ENCODE results near the gene EEF1A1.
"Not testable (repeated sequence)": the region's sequence is repeated elsewhere in the genome, so short reads cannot be mapped to it uniquely, and the experiment has no call there.

Gene EEF1A1

DNA sequence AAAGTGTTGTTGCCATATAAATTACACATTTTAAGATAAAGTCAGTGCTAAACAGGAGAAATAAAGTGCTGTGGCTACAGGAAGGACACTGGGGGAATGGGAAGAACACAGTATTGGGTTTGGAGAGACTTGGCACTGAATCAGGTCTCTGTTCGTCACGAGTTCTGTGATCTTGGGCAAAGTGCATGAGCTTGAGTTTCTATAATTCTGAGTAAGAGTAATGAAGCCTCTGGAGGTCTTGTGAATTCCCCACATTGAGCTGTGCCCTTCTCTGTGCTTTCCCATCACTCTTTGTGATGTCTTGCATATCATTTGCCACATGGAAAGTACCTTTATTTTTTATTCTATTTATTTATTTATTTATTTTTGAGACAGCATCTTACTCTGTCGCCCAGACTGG, 16.8 kb upstream of the EEF1A1 start:
- DNase-seq: no peak

DNA sequence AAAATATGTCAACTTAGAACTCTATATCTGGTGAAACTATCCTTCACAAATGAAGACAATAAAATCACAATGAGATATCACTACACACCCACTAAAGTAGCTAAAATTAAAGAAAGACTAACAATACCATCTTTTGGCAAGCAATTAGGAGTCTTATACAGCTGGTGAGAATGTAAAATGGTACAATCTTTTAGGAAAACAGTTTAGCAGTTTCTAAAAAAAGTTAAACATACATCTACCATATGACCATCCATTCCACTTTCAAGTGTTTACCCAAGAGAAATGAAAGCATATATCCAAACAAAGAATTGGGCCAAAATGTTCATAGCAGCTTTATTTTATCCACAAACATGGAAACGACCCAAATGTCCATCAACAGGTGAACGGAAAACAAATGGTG, 13.8 kb upstream of the EEF1A1 start:
- no peak for DNase-seq

DNA sequence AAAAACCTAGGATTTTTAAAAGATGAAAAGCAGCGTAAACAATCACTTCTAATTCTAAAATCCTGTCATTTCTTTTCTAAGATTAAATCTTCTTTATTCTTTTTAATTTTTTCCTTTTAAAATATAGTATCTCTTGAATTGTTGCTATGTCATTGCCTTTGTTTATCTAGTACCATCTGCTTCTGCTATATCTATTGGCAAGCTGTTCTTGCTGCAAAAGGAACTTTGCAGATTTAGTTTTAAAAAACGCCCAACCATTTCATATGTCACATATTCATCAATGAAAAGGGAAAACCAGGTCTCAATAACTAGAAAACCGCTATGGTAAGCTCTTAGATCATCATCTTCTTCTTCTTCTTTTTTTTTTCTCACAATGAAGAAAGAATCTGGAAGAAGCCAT, 11.5 kb upstream of the EEF1A1 start:
- DNase-seq: no peak

DNA sequence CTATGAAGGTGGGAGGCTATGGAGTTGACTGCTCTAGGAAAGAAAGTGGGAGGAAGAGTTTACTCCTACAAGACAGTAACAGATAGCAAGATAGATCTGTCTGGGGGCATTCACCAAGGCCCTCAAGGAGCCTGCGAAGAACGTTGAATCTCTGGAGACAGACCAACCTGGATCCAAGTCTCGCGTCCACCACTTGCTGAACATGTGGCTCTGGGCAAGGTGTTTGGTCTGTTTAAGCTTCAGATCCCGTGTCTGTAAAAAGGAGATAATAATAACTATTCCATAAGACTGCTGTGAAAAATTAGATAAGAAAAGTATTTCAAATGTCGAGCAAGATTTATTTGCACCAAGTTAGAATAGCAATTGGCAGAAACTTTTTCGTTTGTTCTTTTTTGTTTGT, 8.1 kb upstream of the EEF1A1 start:
- no peak for DNase-seq

DNA sequence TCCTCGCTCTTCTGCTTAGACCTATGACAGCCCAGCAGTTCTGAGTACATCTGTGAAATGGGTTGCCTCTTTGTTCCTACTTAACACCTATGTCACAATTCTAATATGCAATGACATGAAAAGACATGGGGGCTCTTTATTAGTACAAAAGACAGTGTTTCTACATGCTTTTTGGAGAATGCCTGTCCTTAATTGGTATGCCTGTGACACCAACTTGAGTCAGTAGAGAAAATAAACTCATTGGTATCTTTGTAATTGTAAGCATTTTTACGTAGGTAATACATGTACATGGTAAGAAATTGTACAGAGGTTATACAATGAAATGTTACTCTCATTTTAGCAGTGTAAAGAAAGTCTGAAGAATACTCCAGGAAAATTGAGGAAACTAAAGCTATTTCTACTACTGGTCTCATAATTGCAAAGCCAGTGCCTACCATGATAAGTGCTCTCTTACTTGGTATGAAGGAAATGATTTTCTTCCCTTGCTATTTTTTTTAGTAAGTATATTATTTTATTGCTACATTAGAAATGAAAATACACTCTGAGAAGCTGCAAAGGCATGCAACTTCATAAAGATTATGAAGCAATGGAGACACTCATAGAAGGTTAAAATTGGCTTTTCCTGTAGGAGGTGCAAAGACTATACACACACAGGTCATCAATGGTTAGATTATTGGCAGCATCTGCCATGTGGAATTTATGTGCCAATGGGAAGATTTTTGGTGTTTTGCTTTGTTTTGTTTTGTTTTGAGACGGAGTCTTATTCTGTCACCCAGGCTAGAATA, 4.9 kb upstream of the EEF1A1 start:
- no peak for DNase-seq

DNA sequence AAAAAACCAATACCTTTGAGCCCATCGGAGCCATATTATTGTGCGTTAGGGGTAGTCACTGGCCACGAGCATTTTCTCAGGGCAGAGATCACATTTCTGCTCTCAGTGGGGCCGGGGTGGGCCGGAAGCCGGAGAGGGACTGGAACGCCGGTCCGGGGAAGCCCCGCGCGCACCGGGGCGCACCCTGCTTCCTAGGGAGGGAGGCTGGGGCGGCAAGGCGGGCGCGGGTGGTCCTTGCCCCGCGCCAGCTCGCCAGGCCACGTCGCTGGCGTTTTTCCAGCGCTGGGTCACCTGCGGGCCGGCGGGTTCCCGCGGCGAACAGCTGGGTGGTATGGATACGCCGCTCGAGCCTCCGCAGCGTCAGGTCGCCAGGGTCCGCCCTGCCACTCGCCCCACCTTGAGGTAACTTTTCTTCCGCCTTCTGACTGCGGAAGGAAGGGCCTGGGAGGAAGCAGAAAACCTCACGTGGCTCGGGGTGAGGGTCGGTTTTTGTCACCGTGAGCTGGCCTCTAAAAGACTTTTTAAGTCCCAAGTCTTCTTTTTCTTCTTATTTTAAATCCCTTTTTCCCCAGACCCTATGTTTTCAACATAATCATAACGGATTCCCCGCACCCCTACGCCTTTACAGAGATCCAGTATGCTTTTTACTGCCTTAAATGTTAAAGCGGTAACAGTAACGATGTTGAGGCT, 2.7 kb upstream of the EEF1A1 start:
- DNase-seq: peak; percentile 69 to 76

DNA sequence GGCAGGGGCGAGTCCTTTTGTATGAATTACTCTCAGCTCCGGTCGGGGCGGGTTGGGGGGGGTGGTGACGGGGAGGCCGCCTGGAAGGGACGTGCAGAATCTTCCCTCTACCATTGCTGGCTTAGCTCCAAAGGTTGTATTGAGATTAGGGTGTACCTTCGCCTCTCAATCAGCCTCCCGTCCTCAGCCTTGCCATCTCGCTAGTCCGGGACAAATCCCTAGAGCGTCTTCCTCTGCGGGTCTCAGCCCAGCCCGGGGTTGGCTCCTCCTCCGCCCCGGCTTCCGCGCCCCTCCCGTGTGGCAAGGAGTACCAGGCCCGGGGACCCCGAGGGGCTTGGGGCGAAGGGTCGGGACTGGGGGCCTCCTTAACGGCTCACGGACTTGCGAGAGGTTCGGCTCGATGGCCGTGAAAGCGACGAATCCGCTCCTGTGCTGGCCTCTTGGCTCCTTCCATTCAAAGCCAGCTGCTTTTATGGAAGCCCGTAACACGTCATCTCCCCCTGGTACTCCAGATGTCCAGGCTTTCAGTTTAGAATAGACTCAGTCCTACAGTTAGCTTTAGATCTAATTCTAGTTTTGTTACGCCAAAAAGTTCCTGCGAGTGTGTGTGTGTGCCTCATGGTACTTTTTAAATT, 636 bp upstream of the EEF1A1 start:
- peak in 1 of 2 donors; percentile 64 for DNase-seq

DNA sequence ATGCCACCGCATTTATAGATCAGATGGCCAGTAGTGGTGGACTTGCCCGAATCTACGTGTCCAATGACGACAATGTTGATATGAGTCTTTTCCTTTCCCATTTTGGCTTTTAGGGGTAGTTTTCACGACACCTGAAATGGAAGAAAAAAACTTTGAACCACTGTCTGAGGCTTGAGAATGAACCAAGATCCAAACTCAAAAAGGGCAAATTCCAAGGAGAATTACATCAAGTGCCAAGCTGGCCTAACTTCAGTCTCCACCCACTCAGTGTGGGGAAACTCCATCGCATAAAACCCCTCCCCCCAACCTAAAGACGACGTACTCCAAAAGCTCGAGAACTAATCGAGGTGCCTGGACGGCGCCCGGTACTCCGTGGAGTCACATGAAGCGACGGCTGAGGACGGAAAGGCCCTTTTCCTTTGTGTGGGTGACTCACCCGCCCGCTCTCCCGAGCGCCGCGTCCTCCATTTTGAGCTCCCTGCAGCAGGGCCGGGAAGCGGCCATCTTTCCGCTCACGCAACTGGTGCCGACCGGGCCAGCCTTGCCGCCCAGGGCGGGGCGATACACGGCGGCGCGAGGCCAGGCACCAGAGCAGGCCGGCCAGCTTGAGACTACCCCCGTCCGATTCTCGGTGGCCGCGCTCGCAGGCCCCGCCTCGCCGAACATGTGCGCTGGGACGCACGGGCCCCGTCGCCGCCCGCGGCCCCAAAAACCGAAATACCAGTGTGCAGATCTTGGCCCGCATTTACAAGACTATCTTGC, 725 bp downstream of the EEF1A1 start:
- DNase-seq: peak; percentile 87 to 91

DNA sequence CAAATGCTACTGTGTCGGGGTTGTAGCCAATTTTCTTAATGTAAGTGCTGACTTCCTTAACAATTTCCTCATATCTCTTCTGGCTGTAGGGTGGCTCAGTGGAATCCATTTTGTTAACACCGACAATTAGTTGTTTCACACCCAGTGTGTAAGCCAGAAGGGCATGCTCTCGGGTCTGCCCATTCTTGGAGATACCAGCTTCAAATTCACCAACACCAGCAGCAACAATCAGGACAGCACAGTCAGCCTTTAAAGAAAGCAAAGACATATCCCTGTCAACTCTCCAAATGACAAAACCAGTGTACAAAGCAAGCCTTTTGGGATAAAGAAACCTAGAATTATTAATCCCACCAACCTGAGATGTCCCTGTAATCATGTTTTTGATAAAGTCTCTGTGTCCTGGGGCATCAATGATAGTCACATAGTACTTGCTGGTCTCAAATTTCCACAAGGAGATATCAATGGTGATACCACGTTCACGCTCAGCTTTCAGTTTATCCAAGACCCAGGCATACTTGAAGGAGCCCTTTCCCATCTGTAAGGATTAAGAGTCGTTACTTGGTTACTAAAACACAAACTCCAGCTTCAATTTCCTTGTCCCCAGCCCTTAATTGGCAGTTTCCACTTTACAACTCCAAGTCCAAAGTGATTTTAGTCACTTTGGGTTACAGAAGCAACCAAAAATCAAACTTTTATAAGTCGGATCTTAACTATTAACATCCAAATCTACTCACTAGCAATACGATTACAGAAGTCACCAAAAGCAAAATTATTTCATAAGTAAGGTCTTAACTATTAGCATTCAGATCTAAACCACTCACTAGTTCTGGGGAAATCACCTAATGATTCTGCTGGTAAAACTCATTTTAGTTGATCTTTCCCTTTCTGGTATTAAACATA, 1.6 kb downstream of the EEF1A1 start:
- not testable (repeated sequence) for DNase-seq

DNA sequence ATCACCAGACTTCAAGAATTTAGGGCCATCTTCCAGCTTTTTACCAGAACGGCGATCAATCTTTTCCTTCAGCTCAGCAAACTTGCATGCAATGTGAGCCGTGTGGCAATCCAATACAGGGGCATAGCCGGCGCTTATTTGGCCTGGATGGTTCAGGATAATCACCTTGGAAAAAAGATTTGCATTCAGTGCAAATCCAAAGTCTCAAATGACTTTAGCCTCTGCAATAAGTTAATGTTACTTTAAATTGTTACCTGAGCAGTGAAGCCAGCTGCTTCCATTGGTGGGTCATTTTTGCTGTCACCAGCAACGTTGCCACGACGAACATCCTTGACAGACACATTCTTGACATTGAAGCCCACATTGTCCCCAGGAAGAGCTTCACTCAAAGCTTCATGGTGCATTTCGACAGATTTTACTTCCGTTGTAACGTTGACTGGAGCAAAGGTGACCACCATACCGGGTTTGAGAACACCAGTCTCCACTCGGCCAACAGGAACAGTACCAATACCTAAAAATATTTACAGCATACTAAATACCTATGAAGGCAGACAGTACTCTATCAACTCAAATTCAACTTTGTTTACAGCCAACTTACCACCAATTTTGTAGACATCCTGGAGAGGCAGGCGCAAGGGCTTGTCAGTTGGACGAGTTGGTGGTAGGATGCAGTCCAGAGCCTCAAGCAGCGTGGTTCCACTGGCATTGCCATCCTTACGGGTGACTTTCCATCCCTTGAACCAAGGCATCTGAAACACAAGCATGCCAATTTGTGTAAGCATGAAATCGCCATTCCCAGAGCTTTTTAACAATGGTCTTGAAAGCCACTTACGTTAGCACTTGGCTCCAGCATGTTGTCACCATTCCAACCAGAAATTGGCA, 2.5 kb downstream of the EEF1A1 start:
- DNase-seq: not testable (repeated sequence)

DNA sequence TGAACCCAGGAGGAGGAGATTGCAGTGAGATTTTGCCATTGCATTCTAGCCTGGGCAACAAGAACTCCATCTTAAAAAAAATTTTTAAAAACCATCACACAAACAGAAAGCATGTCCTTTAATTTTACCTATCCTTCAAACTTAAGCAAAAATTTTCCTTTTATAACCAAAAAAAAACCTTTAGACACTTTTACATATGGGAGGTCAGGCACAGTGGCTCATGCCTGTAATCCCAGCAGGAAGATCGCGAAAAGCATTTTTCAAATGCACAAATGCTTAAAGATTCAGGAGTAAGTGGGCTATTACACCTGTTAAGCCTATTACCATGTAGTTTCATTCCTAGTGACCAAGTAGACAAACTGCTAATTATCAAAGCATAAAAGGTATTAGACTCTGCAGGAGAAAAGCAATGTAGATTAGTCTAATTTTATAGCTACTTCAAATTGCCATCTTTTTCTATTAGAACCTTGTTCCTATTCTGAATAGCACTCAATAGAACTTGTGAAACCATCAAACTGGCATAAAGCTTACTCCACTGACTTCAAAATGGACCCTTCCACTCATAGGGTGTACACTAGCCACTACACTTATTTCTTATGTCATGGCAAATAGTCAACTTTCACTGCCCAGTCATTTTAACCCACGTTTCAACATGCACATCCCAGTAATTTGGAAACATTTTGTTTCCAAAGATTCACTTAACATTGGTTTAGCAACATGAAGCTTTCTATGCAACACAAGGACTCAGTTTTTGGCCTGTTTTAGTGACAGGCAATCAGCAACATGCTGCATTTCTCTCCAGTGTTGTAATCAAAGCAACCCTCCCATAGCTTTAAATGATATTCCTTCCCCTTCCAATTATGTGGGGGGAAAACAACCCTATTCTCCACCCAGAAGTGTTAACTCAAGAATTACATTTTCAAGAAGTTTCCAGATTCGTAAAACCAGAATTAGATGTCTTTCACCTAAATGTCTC, 4.0 kb downstream of the EEF1A1 start:
- peak in 1 of 2 donors; percentile 53 for DNase-seq

DNA sequence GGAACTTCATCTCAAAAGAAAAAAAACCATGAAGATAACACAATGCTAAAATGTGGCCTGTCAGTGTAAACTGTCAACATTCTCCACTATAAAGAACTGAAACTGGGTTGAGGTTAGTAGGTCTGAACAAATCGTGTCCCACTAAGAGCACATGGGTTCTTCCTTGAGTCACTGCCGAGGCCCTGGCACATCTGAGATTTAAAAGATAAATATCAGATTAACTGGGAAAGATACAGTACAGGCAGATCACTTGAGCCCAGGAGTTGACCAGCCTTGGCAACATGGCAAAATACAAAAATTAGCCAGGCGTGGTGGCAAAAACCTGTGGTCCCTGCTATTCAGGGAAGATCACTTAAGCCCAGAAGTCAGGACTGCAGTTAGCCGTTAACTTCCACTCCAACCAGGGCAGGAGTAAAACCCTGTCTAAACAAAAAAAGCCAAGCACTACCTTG, 5.6 kb downstream of the EEF1A1 start:
- peak; percentile 26 to 32 for DNase-seq

DNA sequence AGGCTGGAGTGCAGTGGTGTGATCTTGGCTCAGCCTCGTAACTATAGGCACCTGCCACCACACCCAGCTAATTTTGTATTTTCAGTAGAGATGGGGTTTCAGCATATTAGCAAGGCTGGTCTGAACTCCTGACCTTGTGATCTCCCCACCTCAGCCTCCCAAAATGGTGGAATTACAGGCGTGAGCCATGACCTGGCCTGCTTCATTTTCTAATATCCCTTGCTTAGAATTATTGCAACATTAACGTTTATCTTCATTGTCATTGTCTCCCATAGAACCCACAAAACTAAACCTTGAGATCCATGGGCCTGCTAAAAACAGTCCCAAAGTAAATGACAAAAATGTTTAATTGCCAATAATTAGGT, 6.1 kb downstream of the EEF1A1 start:
- DNase-seq: no peak

DNA sequence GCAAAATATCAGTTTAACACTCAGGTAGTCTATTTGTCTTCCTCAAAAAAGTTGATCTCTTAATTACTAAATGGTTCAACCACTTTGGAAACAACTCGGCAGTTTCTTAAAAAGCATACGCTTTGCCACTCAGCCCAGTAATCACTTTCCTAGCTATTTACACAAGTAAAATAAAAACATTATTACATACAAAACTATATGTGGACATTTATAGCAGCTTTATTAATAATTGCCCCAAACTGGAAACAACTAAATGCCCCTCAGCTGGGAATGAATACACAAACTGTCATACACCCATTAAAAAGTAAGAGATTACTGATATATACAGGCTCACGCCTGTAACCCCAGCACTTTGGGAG, 7.4 kb downstream of the EEF1A1 start:
- no peak for DNase-seq

DNA sequence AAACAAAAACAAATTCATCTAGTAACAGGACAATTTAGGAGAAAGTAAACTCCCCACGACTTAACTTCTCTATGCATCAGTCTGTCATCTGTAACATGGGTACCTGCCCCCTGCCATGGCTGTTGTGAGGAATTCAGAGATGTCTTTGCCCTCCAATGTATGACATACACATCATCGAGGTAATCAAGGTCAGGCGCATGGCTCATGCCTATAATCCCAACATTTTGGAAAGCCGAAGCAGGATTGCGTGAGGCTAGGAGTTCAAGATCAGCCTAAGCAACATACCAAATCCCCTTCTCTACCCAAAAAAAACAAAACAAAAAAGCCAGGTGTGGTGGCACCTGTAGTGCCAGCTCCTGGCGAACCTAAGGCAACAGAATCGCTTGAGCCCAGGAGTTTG, 9.0 kb downstream of the EEF1A1 start:
- no peak for DNase-seq

DNA sequence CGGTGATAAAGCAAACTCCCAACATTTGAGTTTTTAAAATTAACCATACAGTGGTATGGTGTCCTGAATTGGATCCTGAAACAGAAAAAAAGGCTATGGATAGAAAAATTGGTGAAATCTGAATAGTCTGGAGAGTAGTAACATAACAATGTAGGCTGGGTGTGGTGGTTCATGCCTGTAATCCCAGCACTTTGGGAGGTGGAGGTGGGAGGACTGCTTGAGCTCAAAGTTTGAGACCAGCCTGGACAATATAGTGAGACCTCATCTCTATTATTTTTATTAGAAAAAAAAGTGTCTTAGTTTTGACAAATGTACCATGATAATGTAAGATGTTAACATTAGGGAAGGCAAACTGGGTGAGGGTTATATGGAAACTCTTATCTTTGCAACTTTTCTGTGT, 11.0 kb downstream of the EEF1A1 start:
- no peak for DNase-seq

DNA sequence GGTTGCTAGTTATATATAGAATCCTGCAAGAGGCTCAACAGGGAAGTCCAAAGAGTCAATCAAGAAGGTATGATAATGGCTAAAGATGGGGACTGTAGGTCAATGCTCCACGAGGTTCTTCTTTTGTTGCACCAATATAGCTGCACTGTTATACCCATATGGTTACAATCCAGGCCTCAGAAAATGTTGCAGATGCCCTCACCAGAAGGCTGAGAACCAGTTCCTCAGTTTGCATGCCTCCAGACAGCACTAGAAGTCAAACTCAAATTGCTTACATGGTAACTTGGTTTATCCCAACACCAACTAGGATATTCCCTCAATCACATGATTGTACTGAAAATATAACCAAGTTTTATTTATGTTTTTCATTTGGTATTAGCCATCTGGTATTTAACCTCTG, 12.1 kb downstream of the EEF1A1 start:
- peak in 1 of 2 donors; percentile 19 for DNase-seq

DNA sequence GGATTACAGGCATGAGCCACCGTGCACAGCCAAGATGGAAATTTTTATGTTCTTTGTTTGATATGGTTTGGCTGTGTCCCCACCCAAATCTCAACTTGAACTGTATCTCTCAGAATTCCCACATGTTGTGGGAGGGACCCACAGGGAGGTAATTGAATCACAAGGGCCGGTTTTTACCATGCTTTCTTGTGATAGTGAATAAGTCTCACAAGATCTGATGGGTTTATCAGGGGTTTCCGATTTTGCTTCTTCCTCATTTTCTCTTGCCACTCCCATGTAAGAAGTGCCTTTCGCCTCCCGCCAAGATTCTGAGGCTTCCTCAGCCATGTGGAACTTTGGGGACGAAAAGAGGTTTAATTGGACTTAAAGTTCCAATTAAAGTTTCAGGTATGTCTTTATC, 14.6 kb downstream of the EEF1A1 start:
- peak; percentile 37 to 52 for DNase-seq

DNA sequence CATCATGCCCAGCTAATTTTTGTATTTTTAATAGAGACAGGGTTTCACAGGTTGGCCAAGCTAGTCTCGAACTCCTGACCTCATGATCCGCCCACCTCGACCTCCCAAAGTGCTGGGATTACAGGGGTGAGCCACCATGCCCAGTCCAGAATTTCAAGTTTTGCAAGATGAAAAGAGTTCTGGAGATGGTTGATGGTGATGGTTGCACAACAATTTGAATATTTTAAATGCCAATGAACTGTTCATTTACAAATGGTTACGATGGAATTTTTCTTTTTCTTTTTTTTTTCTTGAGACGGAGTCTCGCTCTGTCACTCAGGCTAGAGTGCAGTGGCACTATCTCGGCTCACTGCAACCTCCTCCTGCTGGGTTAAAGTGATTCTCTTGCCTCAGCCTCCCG, 15.1 kb downstream of the EEF1A1 start:
- DNase-seq: not testable (repeated sequence)

DNA sequence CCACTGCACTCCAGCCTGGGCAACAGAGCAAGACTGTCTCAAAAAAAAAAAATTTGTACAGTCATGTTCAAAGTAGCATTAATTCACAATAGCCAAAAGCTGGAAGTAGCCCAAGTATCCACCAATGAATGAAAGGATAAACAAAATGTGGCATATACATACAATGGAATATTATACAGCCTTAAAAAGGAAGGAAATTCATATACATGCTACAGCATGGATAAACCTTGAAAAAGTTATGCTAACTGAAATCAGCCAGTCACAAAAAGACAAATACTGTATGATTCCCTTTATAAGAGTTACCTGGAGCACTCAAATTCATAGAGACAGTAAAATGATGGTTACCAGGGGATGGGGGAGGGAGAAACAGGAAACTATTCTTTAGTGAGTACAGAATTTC, 15.7 kb downstream of the EEF1A1 start:
- no peak for DNase-seq
